Bone marrow (tissue), 2 donors: ENCODE results near the gene NPHP4.
"Not testable (repeated sequence)": the region's sequence is repeated elsewhere in the genome, so short reads cannot be mapped to it uniquely, and the experiment has no call there.

Experiments used
- DNase-seq, 2 donors: peaks; one replicate each; lab custom pipeline; 2025; lab: John Stamatoyannopoulos, UW

Gene NPHP4

GRCh38 chr1:5855196-5855897, 136.9 kb downstream of the NPHP4 start:
- no peak for DNase-seq

GRCh38 chr1:5854754-5855153, 137.5 kb downstream of the NPHP4 start:
- DNase-seq: no peak

GRCh38 chr1:5853858-5854257, 138.4 kb downstream of the NPHP4 start:
- not testable (repeated sequence) for DNase-seq

GRCh38 chr1:5850503-5850902, 141.7 kb downstream of the NPHP4 start:
- DNase-seq: no peak

DNA sequence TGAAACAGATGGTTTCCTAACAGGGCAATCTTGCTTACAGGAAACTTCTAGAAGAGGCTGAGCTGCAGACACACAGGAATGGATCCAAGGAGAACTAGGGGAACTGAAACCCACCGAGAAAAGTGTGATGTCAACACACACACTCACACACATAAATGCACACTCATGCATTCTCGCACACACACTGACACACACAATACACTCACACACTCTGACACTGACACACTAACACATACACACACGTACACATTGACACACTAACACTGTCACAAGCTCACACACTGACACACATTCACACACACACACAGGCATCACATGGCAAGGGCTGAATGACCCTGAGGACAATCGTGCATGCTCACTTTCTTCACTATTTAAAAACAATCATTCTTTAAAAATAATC, 142.7 kb downstream of the NPHP4 start:
- DNase-seq: no peak

GRCh38 chr1:5847013-5847659, 145.1 kb downstream of the NPHP4 start:
- DNase-seq: no peak

DNA sequence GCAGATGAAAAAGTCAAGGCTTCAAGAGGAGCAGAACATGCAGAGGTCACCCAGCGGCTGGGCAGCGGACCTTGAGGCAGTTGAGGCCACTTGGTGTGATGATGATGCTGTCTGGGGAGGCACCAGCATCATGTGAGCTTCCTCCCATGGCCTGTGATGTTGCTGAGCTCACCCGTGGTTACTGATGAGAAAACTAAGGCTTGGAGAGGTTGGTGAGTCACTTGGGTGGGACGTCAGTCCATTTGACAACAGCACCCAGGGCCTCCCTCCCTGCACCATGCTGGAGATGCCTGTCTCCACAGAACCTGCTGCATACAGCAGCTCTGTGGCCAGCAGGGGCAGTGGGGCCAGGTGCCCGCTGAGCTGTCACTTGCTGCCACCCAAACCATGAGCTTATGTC, 146.8 kb downstream of the NPHP4 start:
- no peak for DNase-seq

GRCh38 chr1:5844442-5844841, 147.8 kb downstream of the NPHP4 start:
- DNase-seq: no peak

GRCh38 chr1:5843521-5844096, 148.6 kb downstream of the NPHP4 start:
- DNase-seq: no peak

- no peak for DNase-seq
Observed at GRCh38 chr1:5842679-5843078, 149.5 kb downstream of the NPHP4 start.

DNA sequence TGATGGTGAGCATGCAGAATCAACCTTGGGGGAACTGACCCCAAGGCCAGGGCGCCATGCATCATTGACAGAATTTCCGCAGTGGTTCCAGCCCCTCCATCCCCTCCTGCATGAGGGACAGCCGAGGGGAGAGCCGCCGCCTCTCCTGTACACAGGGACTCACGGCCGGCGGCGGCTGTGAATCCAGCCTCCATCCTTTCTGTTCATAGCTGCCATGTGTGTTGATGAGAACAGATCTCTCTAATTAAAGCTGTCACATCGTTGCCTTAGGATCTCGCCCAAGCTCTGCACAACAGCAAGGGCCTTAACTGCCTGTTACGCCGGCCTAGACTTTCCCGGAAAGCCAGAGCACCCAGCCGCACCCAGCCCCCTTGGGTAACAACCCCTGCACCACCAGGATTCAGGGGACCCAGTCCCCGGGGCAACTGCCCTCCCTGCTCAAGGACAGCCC, 151.6 kb downstream of the NPHP4 start:
- no peak for DNase-seq

GRCh38 chr1:5839881-5840550, 152.2 kb downstream of the NPHP4 start:
- DNase-seq: no peak

DNA sequence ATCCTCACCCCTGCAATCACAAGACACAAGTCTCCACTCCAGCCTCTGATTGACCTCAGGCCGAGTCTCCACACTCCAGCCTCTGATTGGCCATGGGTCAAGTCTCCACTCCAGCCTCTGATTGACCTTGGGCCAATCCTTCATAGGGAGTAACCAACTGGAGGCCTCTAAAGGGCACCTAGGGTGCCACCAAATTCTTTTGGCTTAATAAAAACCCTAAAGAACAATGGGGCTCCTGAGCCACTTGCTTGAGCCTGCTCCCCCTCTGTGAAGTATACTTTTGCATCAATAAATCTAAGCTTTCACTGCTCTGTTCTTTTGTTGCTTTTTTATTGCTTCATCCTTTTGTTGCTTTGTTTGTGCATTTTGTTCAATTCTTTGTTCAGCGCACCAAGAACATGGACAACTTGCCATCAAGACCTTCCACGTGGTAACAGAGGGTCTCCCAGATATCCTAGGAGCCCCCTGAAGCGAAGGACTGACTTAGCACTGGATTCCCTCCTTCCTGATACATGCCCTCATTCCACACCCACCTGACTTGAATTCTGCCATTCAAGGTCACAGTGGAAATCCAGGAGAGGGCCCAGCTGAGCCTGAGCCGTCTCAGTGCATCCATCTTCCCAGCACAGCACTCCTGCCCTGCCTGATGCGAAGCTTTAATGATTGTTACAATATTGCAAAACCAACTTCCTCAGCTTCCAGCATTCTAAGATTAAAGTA, 152.9 kb downstream of the NPHP4 start:
- DNase-seq: no peak

DNA sequence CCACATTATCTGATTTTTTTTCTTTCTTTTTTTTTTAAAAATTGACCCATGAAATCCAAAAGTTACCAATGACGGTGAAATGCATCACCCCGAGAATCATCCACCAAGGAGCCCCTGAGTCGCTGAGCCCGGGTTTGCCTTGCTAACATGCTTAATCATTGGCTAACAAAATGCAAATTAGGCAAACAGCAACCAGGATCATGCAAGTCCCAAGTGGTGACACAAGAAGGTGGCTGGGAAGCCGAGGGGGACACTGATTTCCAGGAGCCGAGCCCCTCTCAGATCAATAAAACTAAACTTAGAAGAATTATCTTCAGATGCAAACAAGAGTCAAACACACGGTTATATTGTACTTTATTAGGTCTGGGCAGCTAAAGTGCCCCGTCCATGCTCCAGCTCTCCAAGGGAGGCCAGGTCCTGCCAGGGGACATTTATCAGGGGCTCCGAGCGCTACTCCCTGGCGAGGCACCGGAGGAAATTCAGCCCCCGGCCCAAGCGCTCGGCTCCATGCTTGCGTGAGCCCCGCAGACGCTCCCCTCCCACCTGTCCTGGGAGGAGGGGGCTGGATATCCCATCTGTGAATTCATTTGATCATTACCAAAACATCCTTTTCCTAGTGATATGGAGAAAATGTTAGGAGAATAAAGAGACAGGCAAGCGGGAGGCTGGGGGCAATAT, 154.1 kb downstream of the NPHP4 start:
- no peak for DNase-seq

GRCh38 chr1:5836776-5837440, 155.3 kb downstream of the NPHP4 start:
- DNase-seq: no peak

DNA sequence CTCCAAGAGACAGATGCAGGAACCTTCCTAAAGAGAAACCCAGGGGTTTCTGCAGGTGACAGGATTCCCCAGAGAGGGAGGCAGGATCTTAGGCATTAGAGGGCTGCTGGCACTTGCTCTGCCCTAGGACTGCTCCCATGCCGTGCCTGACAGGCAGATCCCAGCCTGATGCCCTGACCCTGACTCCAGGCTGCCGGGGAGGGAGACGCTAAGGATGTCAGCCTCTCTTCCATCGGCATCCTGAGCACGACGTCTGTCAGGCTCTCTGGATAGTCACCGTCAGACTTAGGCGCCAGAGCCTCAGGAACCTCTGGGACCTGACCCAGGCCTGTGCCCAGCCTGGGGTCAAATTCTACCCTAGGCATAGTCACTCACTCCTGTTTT, 157.1 kb downstream of the NPHP4 start:
- no peak for DNase-seq

DNA sequence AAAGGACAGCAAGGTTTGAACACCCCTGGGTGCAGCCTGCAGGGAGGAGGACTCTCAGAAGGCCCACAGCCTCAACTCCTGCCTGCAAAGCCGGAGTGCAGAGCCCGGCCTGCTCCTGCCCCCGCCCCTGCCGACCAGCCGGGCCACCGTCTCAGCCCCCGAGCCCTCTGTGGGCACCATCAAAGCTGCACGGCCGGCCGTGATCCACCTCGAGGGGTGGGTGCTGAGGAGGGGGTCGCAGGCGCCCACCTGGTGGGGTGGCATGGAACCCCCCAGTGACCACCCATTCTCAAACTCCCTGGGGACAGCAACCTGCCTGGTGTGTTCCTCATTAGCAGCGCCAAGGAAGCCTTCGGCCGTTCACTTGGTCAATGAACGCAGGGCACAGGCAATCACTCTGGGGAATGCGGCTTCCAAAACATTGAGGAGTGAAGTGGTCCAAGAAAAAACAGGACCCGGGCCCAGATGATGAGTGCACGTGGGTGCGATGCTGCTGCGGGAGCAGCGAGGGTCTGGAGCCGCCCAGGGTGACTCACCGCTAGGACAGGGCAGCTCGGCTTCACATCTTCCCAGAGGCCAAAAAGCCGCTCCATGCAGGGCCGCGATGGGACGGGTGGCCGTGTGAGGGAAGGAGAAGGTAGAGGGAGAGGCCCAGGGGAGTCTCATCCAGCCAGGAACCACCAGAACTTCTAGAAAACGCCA, 157.6 kb downstream of the NPHP4 start:
- no peak for DNase-seq

DNA sequence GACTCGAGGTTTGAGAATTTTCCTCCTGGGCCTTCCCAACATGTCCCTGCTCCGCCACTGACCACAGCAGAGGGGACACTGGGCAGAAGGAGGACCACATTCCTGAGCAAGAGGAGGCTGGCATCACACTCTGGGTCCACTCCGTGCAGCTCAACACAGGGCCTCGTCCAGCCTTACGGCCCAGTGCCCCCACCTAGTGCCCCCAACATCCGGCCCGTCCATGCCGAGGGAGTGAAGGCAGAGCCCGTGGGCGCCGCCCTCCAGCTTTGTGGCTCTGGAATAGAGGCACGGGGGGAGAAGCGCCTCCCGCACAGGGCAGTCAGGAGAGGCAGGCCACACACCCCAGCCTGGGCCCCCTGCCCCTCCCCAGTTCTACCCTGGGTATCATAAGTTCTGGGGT, 158.3 kb downstream of the NPHP4 start:
- DNase-seq: no peak

DNA sequence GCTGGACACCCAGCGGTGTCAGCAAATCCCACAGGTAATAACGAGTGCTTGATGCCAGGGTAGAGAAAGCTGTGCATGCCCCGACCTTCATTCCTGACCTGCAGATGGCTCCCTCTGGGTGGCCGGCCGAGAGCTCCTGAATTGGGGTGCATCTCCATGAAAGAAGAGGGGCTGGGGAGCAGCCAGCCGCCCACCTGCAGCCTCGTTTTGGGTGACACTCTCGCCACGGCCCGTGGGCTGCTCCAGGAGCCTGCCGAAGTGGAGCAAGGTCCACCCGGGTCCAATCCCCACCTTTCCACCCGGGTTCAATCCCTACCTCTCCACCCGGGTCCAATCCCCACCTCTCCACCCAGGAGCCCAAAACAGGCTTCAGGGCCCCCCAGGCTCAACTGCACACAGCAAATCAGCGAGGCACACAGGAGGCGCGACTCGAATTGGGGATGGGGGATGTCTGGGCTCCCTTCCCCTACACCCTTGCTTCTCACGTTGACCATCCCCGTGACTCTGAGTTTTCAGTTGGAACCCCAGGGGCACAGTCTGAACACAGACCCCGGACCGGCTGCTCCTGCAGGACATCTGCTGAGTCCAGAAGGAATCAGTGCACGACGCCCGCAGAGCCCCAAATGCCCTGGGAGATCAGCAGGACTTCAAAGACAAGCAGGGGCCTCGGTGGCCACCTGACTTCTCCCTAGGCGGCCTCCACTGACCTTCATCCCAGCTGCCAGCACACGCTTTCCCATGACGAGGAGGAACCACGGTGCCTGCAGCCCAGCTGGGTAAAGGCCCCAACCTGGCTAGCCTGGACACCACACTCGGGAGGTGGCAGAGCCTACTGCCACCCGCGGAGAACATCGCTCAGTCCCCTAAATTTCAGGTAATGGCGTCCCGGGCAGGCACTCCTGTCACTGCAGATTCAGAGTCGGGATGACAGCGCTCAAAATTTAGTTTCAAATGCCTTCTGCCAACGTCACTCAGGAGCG, 159.0 kb downstream of the NPHP4 start:
- DNase-seq: no peak
